Endodermal cell (in vitro differentiated cells): Measurements from ENCODE around the gene POU2AF3. TPM values are rescaled to one million over a fixed set of nuclear protein-coding genes. Genes with fewer than 3 reads are reported as not detected.

Experiments
- DNase-seq: peaks from one replicate; pipeline ENCODE4 v3.0.0-alpha.2; 2017
- H3K27ac ChIP-seq: 2 replicates; pipeline ENCODE4 v1.5.1; 2013; ENCODE audit warnings: mild to moderate bottlenecking, low read depth, low read length, moderate library complexity
- H3K27me3 ChIP-seq: 2 replicates; pipeline ENCODE4 v1.6.1; 2013; ENCODE audit warnings: mild to moderate bottlenecking, low read length, moderate library complexity; ENCODE audit not compliant: insufficient read depth, control insufficient read depth, poor library complexity, severe bottlenecking
- H3K36me3 ChIP-seq: 2 replicates; pipeline ENCODE4 v1.7.0; 2013; ENCODE audit warnings: mild to moderate bottlenecking, low read length, moderate library complexity; ENCODE audit not compliant: control insufficient read depth, insufficient read depth
- H3K4me1 ChIP-seq: one replicate; pipeline ENCODE4 v1.7.0; 2013; ENCODE audit warnings: low read length; ENCODE audit not compliant: control insufficient read depth, insufficient read depth
- H3K4me3 ChIP-seq: 2 replicates; pipeline ENCODE4 v1.5.1; 2013; ENCODE audit warnings: mild to moderate bottlenecking, low read length, moderate library complexity
- H3K9ac ChIP-seq: 2 replicates; pipeline ENCODE4 v1.6.1; 2013; ENCODE audit warnings: mild to moderate bottlenecking, low read length, moderate library complexity; ENCODE audit not compliant: poor library complexity, severe bottlenecking; ENCODE audit errors: extremely low read depth
- H3K9me3 ChIP-seq: 2 replicates; pipeline ENCODE4 v1.6.1; 2013; ENCODE audit warnings: mild to moderate bottlenecking, low read length, moderate library complexity; ENCODE audit not compliant: control insufficient read depth
- H3K27ac Mint-ChIP-seq: 2 replicates; pipeline ENCODE4 v1.8.0; 2020; ENCODE audit warnings: mixed read lengths
- H3K27me3 Mint-ChIP-seq: 2 replicates; pipeline ENCODE4 v1.8.0; 2021; ENCODE audit warnings: mild to moderate bottlenecking, mixed read lengths; ENCODE audit not compliant: insufficient read depth
- H3K36me3 Mint-ChIP-seq: 2 replicates; pipeline ENCODE4 v1.8.0; 2020; ENCODE audit warnings: low read depth, mixed read lengths
- H3K4me1 Mint-ChIP-seq: 2 replicates; pipeline ENCODE4 v1.8.0; 2020; ENCODE audit warnings: mixed read lengths
- H3K4me3 Mint-ChIP-seq: 2 replicates; pipeline ENCODE4 v1.8.0; 2020; ENCODE audit warnings: mild to moderate bottlenecking, moderate library complexity, mixed read lengths
- H3K9me3 Mint-ChIP-seq: 2 replicates; pipeline ENCODE4 v1.8.0; 2020; ENCODE audit warnings: mild to moderate bottlenecking, mixed read lengths
- WGBS, 2 experiments: methylation state at CpG; one replicate each; pipeline versions ENCODE4 v1.1.5 to v1.1.7; 2013; ENCODE audit warnings: missing lambda C conversion rate in 2 of 2, mixed read lengths in 1 of 2; ENCODE audit not compliant: insufficient coverage in 1 of 2, insufficient read length in 1 of 2; 5-methylcytosine and 5-hydroxymethylcytosine counted together
- total RNA-seq, 2 donors: library from RNA; stranded (reverse); fragmentation: NEBNext Ultra II Directional in 1 of 2; extraction: Animal tissue kit (Norgen Biotek cat#: 25700) in 1 of 2; gene quantifications; 2 replicates in 1 of 2; 3 replicates in 1 of 2; pipeline ENCODE4 v1.2.1, GENCODE V29; 2021
- TF ChIP-seq, protein P1 (sequence below): fragments of 200-600 bp; sonication (generic); conservative IDR thresholded peaks from 2 replicates; pipeline ENCODE4 v1.5.0; 2021; ENCODE audit warnings: antibody characterized with exemption, mild to moderate bottlenecking

Gene POU2AF3
- total RNA-seq, 2 donors from 2014 or later: 0.55 to 1.8 TPM

DNA sequence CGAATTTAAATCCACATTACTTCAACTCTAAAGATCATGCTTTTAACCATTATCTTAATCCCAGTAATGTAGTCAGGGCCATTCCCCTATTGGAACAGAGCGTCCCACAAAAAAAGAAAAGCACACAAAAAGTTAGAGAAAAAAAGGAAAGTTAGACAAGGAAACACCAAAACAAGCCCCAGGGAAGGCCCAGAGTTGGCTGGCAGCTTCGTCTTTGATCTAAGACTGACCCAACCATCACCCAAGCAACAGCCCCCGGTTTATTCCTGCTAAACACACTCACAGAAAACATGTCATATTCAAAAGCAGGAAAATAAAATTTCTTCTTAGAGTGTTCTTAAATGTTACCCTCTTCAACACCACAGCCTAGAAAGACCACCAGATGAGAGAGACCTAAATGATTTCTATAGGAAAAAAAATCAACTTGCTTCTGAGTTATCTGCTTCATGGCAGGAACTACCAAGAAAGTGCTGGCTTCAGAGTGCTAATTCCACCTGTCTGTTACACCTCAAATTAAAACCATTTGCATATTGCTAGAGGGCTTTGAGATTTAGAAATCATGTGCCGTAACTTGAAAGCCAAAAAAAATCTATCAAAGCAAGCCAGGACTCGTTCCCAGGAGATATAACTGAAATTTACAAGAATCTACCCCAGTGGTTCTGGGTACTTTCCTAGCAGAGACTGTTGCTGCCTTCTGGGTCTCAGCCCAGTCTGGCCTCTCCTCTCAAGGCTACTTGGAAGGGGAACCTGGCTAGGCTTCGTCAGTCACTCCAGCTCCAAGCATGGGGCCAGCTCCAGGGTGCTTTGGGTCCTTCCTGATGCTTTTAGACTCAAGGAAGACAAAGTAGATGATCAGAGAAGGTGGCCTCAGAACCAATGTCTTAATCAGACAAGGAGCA, 31.2 kb downstream of the POU2AF3 start:
- Histone ChIP-seq H3K9ac (no peak overlapping the region), H3K36me3 (no peaks in the 10 kb centered on the region), H3K27ac (no peak overlapping the region), H3K9me3 (no peaks in the 10 kb centered on the region), H3K27me3 (peaks cover 17% of the 10 kb centered on the region), H3K4me3 (no peak overlapping the region), H3K4me1 (peaks cover 21% of the 10 kb centered on the region)
- Mint-ChIP-seq H3K27ac (no peak overlapping the region), H3K4me3 (no peak overlapping the region), H3K9me3 (no peaks in the 10 kb centered on the region), H3K36me3 (no peaks in the 10 kb centered on the region), H3K27me3 (peaks cover 54% of the 10 kb centered on the region), H3K4me1 (peaks cover 16% of the 10 kb centered on the region)
- no peak for DNase-seq
- 88 to 91% methylated on average over 3 to 7 of the region's 7 CpGs for WGBS, 2 experiments
- TF ChIP-seq, protein P1, sequence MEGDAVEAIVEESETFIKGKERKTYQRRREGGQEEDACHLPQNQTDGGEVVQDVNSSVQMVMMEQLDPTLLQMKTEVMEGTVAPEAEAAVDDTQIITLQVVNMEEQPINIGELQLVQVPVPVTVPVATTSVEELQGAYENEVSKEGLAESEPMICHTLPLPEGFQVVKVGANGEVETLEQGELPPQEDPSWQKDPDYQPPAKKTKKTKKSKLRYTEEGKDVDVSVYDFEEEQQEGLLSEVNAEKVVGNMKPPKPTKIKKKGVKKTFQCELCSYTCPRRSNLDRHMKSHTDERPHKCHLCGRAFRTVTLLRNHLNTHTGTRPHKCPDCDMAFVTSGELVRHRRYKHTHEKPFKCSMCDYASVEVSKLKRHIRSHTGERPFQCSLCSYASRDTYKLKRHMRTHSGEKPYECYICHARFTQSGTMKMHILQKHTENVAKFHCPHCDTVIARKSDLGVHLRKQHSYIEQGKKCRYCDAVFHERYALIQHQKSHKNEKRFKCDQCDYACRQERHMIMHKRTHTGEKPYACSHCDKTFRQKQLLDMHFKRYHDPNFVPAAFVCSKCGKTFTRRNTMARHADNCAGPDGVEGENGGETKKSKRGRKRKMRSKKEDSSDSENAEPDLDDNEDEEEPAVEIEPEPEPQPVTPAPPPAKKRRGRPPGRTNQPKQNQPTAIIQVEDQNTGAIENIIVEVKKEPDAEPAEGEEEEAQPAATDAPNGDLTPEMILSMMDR: no peak

DNA sequence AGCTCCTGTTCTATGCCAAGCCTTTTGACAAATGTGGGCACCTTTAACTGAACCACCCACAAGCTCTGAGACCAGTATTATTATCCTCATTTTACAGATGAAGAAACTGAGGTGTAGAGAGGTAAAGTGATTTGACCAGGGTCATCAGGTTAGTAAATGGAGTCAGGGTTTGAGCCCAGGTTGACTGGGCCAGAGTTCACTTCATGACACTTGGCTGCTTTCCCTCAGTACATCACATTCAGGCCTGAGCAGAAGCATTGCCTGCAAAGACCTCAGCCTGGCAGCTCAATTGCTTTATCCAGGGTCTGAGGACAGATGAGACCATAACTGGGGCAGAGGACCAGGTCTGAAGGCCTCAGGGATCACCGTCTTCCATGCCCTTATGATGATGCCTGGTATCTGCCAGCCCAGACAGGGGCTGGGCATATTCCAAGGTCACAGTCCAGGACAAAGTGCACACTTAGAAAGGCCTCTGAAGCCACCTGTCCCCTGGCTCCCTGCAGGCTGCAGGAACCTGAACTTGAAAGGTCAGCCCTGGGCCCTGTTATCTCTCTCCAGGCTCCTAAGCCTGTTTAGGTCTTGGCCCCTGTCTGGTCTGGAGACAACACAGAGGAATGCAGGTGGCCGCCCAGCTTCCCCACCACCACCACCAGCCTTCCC, 32.0 kb downstream of the POU2AF3 start:
- no peaks in the 10 kb centered on the region for H3K36me3 ChIP-seq
- no peak overlapping the region for H3K27ac Mint-ChIP-seq
- no peak overlapping the region for H3K9ac ChIP-seq
- no peak overlapping the region for H3K27ac ChIP-seq
- H3K9me3 Mint-ChIP-seq: no peaks in the 10 kb centered on the region
- peaks cover 27% of the 10 kb centered on the region for H3K4me1 ChIP-seq
- WGBS, 2 experiments: 95% methylated on average over 1 of the region's 2 CpGs; no CpG with 5 or more reads in 1 of the 2 experiments
- TF ChIP-seq, protein P1: no peak
- H3K27me3 ChIP-seq: peaks cover 17% of the 10 kb centered on the region
- DNase-seq: no peak
- no peaks in the 10 kb centered on the region for H3K36me3 Mint-ChIP-seq
- peaks cover 23% of the 10 kb centered on the region for H3K4me1 Mint-ChIP-seq
- no peak overlapping the region for H3K4me3 ChIP-seq
- H3K27me3 Mint-ChIP-seq: peaks cover 46% of the 10 kb centered on the region
- H3K9me3 ChIP-seq: no peaks in the 10 kb centered on the region
- no peak overlapping the region for H3K4me3 Mint-ChIP-seq

DNA sequence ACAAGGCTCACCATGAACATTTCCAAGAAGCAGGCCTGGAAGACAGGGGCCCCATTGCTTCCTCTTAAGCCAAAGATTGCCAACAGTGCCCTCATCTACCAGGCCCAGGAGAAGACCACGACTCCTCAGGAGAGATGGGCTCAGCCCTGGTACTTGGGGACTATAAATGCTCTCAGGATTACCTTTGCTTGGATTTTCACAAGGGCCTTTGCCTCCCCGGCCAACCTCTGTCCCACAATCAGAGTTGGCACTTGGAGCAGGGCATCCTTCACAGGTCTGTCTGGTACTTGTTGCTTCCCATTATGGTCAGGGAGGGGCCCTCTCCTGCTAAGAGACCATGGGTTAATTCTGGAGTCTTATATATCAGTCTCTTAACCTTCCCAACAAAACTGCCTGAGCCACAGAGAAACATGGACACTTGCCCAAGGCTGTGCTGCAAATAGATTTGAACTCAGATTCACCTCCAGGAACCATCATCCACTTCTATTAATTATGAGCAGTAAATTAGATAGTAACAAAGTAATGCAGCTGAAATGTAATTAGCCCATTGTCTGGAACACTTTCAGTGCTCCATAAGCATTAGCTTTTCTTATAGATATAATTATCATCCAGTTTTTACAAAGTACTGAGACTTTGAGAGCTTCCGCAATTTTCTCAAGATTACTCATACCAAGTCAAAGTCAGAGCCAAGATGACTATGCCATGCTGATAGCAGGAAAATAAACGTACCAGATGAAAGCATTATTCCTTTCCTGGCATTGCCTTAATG, 33.5 kb downstream of the POU2AF3 start:
- H3K9ac ChIP-seq: no peak overlapping the region
- no peak for DNase-seq
- TF ChIP-seq, protein P1: no peak
- no peaks in the 10 kb centered on the region for H3K9me3 ChIP-seq
- 92 to 100% methylated on average over 4 of the region's 4 CpGs for WGBS, 2 experiments
- peaks cover 33% of the 10 kb centered on the region for H3K4me1 Mint-ChIP-seq
- peaks cover 46% of the 10 kb centered on the region for H3K27me3 Mint-ChIP-seq
- no peak overlapping the region for H3K27ac Mint-ChIP-seq
- peaks cover 25% of the 10 kb centered on the region for H3K27me3 ChIP-seq
- no peaks in the 10 kb centered on the region for H3K36me3 ChIP-seq
- no peaks in the 10 kb centered on the region for H3K36me3 Mint-ChIP-seq
- H3K4me3 Mint-ChIP-seq: no peak overlapping the region
- H3K9me3 Mint-ChIP-seq: no peaks in the 10 kb centered on the region
- peaks cover 25% of the 10 kb centered on the region for H3K4me1 ChIP-seq
- no peak overlapping the region for H3K4me3 ChIP-seq
- no peak overlapping the region for H3K27ac ChIP-seq
